Psoas muscle (tissue), 8 donors: Measurements from ENCODE around the gene PLCD1. TPM values are rescaled to one million over a fixed set of nuclear protein-coding genes. Genes with fewer than 3 reads are reported as not detected.

Experiments used
- ATAC-seq, 4 donors: fragments of 200-7000 bp; cut with Tn5 transposase; one replicate each; pipeline ENCODE4 v1.9.1; 2020; ENCODE audit warnings: moderate library complexity in 3 of 4, mild to moderate bottlenecking in 2 of 4
- DNase-seq, 2 donors: peaks; one replicate each; pipeline ENCODE4 v3.0.0-alpha.2; 2020
- H3K27ac ChIP-seq: fragments of 200-600 bp; one replicate; pipeline ENCODE4 v1.8.0; 2022
- H3K27me3 ChIP-seq, 3 donors: fragments of 200-600 bp in 1 of 3; one replicate each; pipeline versions ENCODE4 v1.6.1 to v1.8.0; 2013 to 2022; ENCODE audit warnings: low read length in 2 of 3, mild to moderate bottlenecking in 2 of 3, moderate library complexity in 1 of 3; ENCODE audit not compliant: insufficient read depth in 3 of 3
- H3K36me3 ChIP-seq, 2 donors: fragments of 200-600 bp in 1 of 2; one replicate each; pipeline versions ENCODE4 v1.6.1 to v1.8.0; 2013 to 2022; ENCODE audit warnings: low read depth in 1 of 2, mild to moderate bottlenecking in 1 of 2, moderate library complexity in 1 of 2; ENCODE audit not compliant: insufficient read depth in 1 of 2
- H3K4me1 ChIP-seq: fragments of 200-600 bp; one replicate; pipeline ENCODE4 v1.8.0; 2022
- H3K4me3 ChIP-seq: fragments of 200-600 bp; one replicate; pipeline ENCODE4 v1.8.0; 2022; ENCODE audit warnings: mild to moderate bottlenecking
- H3K9me3 ChIP-seq: fragments of 200-600 bp; one replicate; pipeline ENCODE4 v1.8.0; 2022
- WGBS, 3 donors: extraction: QIAGEN DNeasy Blood & Tissue Kit; methylation state at CpG; one replicate each; pipeline versions ENCODE4 v1.1.6 to v1.1.7; 2013; 5-methylcytosine and 5-hydroxymethylcytosine counted together
- intact Hi-C, 2 donors: fragments of 100-400 bp; cut with DNase I; formaldehyde crosslinking; loops; one replicate each; pipeline versions ENCODE4 v1.11.0 to v1.14.2; 2022
- polyA plus RNA-seq, 3 donors: library from polyadenylated mRNA; stranded (reverse); fragments of 200-250 nt; gene quantifications; one replicate each; pipeline ENCODE4 v1.2.3, GENCODE V29; 2013
- total RNA-seq, 4 donors: library from RNA; stranded (reverse); fragmentation: NEBNext Ultra II Directional in 2 of 4; extraction: Animal tissue kit (Norgen Biotek cat#: 25700) in 2 of 4; gene quantifications; one replicate each; pipeline versions ENCODE4 v1.2.1 to v1.2.4, GENCODE V29; 2021 to 2023
- TF ChIP-seq, protein P1 (sequence below): fragments of 200-600 bp; IDR thresholded peaks from one replicate; pipeline ENCODE4 v1.8.0; 2022; ENCODE audit warnings: antibody characterized with exemption
- donor health status: healthy with polysubstance abuse.
- donor health status: DM: no; HTN: no; CAD: no; lungs with moderate emphysema.
- donor health status: Bipolar disorder and iron deficiency.
- donor health status: healthy.
- donor health status: DM: yes; HTN: yes; CAD: no.
- donor health status: DM: no; HTN: no; CAD: no.
- donor health status: DM: no; HTN: no; CAD: no.
- donor health status: DM: yes; HTN: yes; CAD: no.

PLCD1 gene
- total and polyA plus RNA-seq, 7 donors, result 2.4 to 7.9 (median 4.8) TPM

GRCh38 chr3:37984051-37984450 lies 45.4 kb downstream of the PLCD1 start:
- Histone ChIP-seq H3K9me3 (no peaks in the 10 kb centered on the region), H3K4me3 (no peak overlapping the region), H3K36me3 (no peaks in the 10 kb centered on the region), H3K27me3 (no peaks in the 10 kb centered on the region), H3K4me1 (no peaks in the 10 kb centered on the region), H3K27ac (no peak overlapping the region)
- DNase-seq (no peak), ATAC-seq (no peak)
- intact Hi-C loops, result no loop called here
- 78 to 89% (median 84%) methylated on average over 7 of the region's 7 CpGs for WGBS, 3 donors
- TF ChIP-seq, protein P1, sequence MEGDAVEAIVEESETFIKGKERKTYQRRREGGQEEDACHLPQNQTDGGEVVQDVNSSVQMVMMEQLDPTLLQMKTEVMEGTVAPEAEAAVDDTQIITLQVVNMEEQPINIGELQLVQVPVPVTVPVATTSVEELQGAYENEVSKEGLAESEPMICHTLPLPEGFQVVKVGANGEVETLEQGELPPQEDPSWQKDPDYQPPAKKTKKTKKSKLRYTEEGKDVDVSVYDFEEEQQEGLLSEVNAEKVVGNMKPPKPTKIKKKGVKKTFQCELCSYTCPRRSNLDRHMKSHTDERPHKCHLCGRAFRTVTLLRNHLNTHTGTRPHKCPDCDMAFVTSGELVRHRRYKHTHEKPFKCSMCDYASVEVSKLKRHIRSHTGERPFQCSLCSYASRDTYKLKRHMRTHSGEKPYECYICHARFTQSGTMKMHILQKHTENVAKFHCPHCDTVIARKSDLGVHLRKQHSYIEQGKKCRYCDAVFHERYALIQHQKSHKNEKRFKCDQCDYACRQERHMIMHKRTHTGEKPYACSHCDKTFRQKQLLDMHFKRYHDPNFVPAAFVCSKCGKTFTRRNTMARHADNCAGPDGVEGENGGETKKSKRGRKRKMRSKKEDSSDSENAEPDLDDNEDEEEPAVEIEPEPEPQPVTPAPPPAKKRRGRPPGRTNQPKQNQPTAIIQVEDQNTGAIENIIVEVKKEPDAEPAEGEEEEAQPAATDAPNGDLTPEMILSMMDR, result no peak

DNA sequence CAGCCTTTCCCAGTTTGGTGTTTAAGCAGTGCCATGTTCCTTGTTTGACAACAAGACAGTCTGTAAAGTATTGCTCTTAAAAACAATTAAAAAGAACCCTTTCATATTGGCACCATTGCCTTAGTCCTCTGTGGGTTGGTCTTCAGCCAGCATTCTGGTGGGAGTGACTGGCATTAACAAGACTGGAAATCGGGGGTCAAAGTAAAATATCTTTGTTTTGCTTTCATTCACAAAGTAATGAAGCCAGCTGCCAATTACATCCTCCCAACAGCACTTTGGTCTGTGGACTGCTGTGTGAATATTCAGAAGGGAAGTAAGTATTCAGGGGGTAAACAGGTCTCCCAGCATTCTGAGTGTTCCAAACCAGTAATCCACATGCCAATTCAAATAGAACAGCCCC lies 47.1 kb downstream of the PLCD1 start:
- Histone ChIP-seq H3K27me3 (no peaks in the 10 kb centered on the region), H3K4me3 (no peak overlapping the region), H3K36me3 (no peaks in the 10 kb centered on the region), H3K4me1 (no peaks in the 10 kb centered on the region), H3K27ac (no peak overlapping the region), H3K9me3 (no peaks in the 10 kb centered on the region)
- intact Hi-C loops, result no loop called here
- WGBS, 3 donors, result 38 to 53% (median 39%) methylated on average over 1 of the region's 1 CpG
- DNase-seq (no peak), ATAC-seq (no peak)
- TF ChIP-seq, protein P1, result no peak

DNA sequence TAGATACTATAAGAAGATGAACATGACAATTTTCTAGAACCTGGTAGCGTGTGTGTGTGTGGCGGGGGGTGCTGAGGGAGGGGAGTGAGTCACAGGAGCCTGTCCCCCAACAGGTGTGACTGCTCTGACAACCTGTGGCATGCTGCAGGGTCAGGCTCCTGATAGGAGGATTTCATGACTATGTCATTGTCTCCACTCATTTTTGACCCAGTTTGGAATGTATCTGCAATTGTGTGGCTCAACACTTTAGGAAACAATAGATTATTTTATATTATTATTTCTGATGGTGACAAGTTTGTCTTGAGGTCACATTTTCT lies 48.1 kb downstream of the PLCD1 start:
- Histone ChIP-seq H3K36me3 (peaks cover 0 to 3% of the 10 kb centered on the region in 2 donors), H3K4me3 (no peak overlapping the region), H3K27me3 (no peaks in the 10 kb centered on the region), H3K9me3 (no peaks in the 10 kb centered on the region), H3K4me1 (no peaks in the 10 kb centered on the region), H3K27ac (no peak overlapping the region)
- 83 to 100% (median 91%) methylated on average over 2 of the region's 2 CpGs for WGBS, 3 donors
- intact Hi-C loops, result no loop called here
- TF ChIP-seq, protein P1, result no peak
- ATAC-seq, result no peak
- DNase-seq, result no peak

DNA sequence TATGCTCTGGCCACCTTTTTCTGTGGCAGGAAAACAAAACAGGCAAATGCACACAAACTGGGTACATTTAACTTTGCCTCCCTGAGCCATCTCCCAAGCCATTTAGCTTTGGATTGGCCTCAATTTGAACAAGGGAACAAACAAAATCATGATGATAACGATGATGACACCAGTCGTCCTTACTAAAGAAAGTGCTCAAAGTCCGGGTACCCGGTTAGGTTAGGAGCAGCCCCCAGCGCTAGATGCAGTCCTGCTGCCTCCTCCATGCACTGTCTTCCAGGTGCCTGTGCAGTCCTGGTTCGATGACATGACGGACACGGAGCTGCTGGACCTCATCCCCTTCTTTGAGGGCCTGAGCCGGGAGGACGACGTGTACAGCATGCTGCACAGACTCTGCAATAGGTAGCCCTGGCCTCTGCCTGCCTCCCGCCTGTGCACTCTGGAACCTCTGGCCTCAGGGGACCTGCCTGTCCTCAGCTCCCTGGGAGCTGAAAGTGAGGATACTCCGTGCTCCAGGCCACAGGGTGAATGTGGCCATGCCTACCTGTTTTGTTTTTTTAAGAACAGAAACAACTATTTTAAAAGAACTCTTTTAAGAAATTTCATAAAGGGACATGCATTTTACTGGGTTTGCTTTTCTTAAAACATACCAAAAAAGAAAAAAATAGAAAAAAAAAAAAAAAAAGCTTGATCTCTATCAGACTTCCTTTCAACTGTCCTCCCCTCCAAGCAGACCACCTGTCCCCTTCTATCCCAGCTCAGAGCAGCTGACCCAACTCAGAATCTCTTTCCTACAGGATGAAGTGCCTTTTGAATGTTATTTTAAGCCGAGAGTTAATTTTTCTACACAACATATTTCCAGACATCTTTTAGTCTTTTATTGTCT lies 48.7 kb downstream of the PLCD1 start:
- no peak for DNase-seq
- Histone ChIP-seq H3K27ac (no peak overlapping the region), H3K36me3 (peaks cover 0 to 9% of the 10 kb centered on the region in 2 donors)

More for the DNA sequence above, 48.7 kb downstream of the PLCD1 start:
- intact Hi-C loops, result no loop called here
- no peaks in the 10 kb centered on the region for H3K4me1 ChIP-seq
- TF ChIP-seq, protein P1, result no peak
- 77 to 89% (median 78%) methylated on average over 14 of the region's 14 CpGs for WGBS, 3 donors
- H3K27me3 ChIP-seq, result no peaks in the 10 kb centered on the region
- no peaks in the 10 kb centered on the region for H3K9me3 ChIP-seq
- ATAC-seq, result no peak
- H3K4me3 ChIP-seq, result no peak overlapping the region
